IPS-20b (cell line): ENCODE results near the gene GEMIN7.

Experiments used
- H3K27ac ChIP-seq: one replicate; pipeline ENCODE4 v1.5.1; 2013; ENCODE audit warnings: low read length
- H3K27me3 ChIP-seq: 2 replicates; pipeline ENCODE4 v1.6.1; 2013; ENCODE audit warnings: mild to moderate bottlenecking, low read length, inconsistent platforms; ENCODE audit not compliant: insufficient read depth
- H3K36me3 ChIP-seq: 2 replicates; pipeline ENCODE4 v1.6.1; 2013; ENCODE audit warnings: low read depth, mild to moderate bottlenecking, inconsistent platforms, low read length, moderate library complexity; ENCODE audit not compliant: insufficient read depth
- H3K4me1 ChIP-seq: 2 replicates; pipeline ENCODE4 v1.6.1; 2013; ENCODE audit warnings: mild to moderate bottlenecking, control low read depth, inconsistent platforms, low read length, moderate library complexity; ENCODE audit not compliant: insufficient read depth
- H3K4me3 ChIP-seq: 2 replicates; pipeline ENCODE4 v1.5.1; 2013; ENCODE audit warnings: mild to moderate bottlenecking, low read length, inconsistent platforms
- H3K9ac ChIP-seq: 2 replicates; pipeline ENCODE4 v1.6.1; 2013; ENCODE audit warnings: low read depth, mild to moderate bottlenecking, inconsistent platforms, low read length, moderate library complexity
- H3K9me3 ChIP-seq: 2 replicates; pipeline ENCODE4 v1.6.1; 2013; ENCODE audit warnings: mild to moderate bottlenecking, low read depth, low read length, inconsistent platforms; ENCODE audit not compliant: insufficient read depth

GEMIN7 gene

DNA sequence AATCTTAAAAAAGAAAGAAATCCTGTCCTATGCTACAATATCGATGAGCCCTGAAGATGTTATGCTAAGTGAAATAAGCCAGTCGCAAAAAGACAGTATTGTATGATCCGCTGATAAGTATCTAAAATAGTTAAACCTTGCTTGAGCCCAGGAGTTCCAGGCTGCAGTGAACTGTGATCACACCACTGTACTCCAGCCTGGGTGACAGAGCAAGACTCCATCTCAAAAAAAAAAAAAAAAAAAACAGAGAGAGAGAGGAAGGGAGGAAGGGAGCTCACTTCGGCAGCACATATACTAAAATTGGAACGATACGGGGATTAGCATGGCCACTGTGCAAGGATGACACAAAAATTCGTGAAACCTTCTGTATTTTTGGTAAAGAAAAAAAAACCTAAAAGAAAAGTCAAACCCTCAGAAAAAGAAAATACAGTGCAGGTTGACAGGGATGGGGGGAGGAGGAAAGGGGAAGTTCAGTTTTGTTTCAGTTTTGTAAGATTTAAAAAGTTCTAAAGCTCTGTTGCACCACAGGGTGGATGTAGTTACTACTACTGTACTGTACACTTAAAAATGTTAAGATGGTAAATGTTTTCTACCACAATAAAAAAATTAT lies 31.8 kb upstream of the GEMIN7 start:
- H3K4me1 ChIP-seq = no peaks in the 10 kb centered on the region; the same call in 1 of the 2 replicates
- no peak overlapping the region for H3K4me3 ChIP-seq
- H3K36me3 ChIP-seq = peaks cover 53% of the 10 kb centered on the region

DNA sequence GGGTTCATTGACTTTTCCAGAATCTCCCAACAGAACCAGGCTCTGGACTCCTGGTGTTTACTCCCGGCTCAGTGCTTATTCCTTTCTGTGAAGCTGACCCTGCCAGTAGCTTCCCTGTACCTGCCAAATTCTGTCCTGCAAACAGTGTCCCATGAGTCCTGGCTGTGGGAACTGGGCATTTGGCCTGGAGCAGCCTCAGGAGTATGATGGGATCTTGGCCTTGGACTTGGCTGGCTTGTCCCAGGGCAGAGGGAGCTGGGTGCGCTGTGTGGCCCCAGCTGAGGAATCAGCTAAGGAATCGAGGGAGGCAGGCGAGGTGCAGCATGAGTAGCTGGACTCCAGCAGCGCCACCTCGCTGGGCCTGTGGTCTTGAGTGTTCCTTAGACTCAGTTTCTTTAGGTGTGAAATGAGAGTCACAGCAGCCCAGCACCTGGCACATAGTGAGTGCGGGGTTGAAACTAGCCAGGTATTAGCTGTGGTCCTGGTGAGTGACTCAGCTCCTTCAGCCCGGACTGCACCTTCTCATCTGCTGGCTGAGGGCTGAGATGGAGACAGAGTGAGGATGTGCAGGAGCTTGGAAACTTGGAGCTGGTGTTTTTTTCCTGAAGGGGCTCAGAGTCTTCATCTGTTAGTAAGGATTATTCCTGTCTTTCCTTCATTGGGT lies 29.9 kb upstream of the GEMIN7 start:
- Histone ChIP-seq H3K4me1 (no peaks in the 10 kb centered on the region; the same call in 1 of the 2 replicates), H3K27ac (no peak overlapping the region), H3K9me3 (no peaks in the 10 kb centered on the region), H3K27me3 (no peaks in the 10 kb centered on the region), H3K9ac (no peak overlapping the region), H3K36me3 (peaks cover 56% of the 10 kb centered on the region), H3K4me3 (no peak overlapping the region)

More for the DNA sequence above, 31.8 kb upstream of the GEMIN7 start:
- Histone ChIP-seq H3K9ac (no peak overlapping the region), H3K9me3 (no peaks in the 10 kb centered on the region), H3K27me3 (no peaks in the 10 kb centered on the region), H3K27ac (no peak overlapping the region)

DNA sequence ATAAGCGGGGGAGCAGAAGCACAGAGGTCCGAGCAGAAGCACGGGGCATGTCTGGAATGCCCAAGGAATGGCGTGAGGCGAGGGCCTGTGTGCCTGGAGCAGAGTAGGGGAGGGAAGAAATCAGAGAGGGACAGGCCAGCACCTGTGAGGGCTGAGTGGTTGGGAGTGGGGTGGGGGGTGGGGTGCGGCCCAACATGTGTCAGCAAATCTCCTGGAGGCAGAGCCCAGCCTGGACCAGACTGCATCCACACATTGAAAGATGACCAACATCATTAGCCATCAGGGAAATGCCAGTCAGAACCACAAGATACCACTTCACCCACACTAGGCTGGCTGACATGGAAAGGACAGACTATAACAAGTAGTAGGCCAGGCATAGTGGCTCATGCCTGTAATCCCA lies 29.0 kb upstream of the GEMIN7 start:
- Histone ChIP-seq H3K9ac (no peak overlapping the region), H3K27ac (no peak overlapping the region), H3K36me3 (peaks cover 56% of the 10 kb centered on the region), H3K4me3 (no peak overlapping the region), H3K9me3 (no peaks in the 10 kb centered on the region), H3K4me1 (no peaks in the 10 kb centered on the region; the same call in 1 of the 2 replicates), H3K27me3 (no peaks in the 10 kb centered on the region)

DNA sequence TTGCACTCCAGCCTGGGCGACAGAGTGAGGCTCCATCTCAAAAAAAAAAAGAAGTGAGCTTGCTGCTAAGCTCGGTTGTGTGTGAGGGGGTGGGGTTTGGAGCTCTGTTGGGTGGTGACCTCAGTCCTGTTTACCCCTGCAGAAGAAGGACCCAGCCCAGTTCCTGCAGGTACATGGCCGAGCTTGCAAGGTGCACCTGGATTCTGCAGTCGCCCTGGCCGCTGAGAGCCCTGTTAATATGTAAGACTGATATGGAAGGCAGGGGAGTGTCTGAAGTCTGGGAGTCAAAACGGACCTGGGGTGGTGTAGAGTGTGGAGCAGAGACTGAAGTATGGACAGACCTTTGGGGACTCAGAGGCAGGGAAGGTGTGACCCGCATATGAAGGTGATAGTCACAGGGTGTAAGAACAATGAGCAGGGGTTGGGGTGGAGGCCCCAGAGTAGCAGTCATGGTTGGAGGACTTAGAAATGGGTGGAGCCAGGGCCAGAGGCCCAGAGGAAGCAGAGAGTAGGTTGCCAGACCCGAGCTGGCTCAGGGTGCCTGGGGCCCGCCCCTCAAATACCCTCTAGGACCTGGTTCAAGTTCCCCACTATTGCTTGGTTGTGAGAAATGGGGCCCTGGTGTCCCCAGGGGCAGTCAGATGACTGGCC lies 27.0 kb upstream of the GEMIN7 start:
- Histone ChIP-seq H3K9ac (no peak overlapping the region), H3K36me3 (peaks cover 55% of the 10 kb centered on the region)

DNA sequence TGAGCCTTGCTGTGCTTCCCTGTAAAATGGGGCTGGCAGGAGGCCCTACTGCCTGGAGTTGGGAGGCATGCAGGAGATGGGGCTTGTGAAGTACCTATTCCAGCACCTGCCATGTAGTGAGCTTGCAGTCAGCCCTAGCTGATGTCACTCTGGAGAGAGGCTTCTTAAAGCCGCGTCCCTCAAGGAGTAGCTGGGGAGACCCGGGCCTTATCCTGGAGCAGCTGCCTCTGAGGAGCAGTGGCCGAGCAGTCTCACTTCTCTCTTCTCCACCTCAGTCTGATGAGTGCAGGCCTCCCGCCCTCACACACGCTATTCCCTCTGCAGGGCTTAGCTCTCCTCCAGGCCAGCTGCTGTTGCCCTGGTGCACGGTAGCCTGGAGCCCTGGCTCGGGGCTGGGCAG lies 22.2 kb upstream of the GEMIN7 start:
- Histone ChIP-seq H3K9me3 (no peaks in the 10 kb centered on the region), H3K4me1 (no peaks in the 10 kb centered on the region), H3K27ac (no peak overlapping the region), H3K4me3 (no peak overlapping the region), H3K9ac (no peak overlapping the region), H3K27me3 (no peaks in the 10 kb centered on the region), H3K36me3 (peaks cover 90% of the 10 kb centered on the region)

More for the DNA sequence above, 27.0 kb upstream of the GEMIN7 start:
- Histone ChIP-seq H3K27me3 (no peaks in the 10 kb centered on the region), H3K4me1 (no peaks in the 10 kb centered on the region; the same call in 1 of the 2 replicates), H3K27ac (no peak overlapping the region), H3K9me3 (no peaks in the 10 kb centered on the region), H3K4me3 (no peak overlapping the region)

DNA sequence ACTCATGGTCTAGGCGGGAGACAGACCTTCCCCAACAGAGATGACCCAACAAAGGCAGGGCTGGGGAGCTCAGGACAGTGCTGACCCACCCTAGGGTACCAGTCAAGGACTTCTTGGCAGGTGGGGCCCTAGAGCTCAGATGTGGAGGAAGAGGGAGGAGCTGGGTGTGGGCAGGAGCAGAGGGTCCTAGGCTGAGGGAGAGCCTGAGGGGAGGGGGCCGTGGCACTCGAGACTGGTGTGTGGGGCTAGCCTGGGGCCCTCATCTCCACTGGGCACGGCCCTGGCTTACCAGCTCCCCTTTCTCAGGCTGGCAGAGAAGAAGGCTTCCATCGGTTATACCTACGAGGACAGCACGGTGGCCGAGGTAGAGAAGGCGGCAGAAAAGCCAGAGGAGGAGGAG lies 21.6 kb upstream of the GEMIN7 start:
- Histone ChIP-seq H3K27ac (no peak overlapping the region), H3K4me3 (no peak overlapping the region), H3K9me3 (no peaks in the 10 kb centered on the region), H3K9ac (no peak overlapping the region), H3K36me3 (peaks cover 88% of the 10 kb centered on the region), H3K27me3 (no peaks in the 10 kb centered on the region), H3K4me1 (no peaks in the 10 kb centered on the region)

DNA sequence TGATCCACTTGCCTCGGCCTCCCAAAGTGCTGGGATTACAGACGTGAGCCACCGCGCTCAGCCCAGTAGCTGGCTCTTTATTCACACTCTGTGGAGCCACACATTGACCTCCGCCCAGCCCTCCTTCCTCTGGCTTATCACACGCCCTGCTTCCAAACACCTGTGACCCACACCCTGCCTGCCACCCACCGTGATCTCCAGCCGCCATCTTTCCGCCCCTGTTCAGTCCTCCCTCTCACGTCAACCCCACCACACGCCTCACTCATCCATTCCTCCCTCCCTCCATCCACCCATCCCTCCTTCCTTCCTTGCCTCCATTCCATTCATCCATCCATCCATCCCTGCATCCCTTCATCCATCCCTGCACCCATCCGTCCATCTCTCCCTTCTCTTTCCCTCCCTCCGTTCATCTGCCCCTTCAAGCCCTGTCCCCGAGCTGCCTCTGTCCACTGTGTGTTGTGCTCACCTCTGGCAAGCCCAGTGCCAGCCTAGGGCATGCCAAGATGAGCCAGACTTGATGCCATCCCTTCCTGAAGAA lies 20.4 kb upstream of the GEMIN7 start:
- H3K27me3 ChIP-seq = no peaks in the 10 kb centered on the region
- peaks cover 88% of the 10 kb centered on the region for H3K36me3 ChIP-seq
- no peak overlapping the region for H3K9ac ChIP-seq
- H3K4me3 ChIP-seq = no peak overlapping the region
- H3K9me3 ChIP-seq = no peaks in the 10 kb centered on the region
- no peaks in the 10 kb centered on the region for H3K4me1 ChIP-seq
- no peak overlapping the region for H3K27ac ChIP-seq

DNA sequence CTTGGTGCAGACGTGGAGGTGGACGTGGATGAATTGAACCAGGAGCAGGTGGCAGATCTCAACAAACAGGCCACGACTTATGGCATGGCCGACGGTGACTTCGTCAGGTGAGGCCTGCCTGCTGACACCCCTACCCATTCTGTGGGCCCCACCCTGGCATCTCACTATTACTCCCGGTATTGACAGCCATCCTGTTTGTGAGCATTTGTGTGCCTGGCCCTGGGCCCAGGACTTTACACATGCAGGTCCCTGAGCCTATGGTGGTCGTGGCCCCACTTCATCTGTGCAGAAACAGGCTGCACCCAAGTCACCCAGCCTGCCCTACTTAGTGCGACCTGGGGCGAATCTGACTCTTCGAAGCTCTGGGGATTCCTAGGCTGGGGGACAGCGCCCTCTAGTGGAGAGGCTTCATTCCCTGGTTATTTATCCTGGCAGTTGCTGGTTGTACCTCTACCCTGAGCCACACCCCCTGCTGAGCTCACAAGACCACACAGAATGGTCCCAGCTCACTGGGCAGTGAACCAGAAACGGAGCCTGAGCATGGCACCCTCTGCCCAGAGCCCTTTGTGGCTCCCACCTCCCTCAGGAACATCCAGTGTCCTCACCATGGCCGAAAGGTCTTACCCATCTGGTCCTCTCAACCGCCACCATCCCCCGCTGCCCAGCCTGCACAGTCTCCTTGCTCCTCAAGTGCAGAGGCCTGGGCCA lies 19.6 kb upstream of the GEMIN7 start:
- H3K27ac ChIP-seq = no peak overlapping the region
- H3K4me1 ChIP-seq = no peaks in the 10 kb centered on the region
- peaks cover 83% of the 10 kb centered on the region for H3K36me3 ChIP-seq
- H3K4me3 ChIP-seq = no peak overlapping the region
- no peaks in the 10 kb centered on the region for H3K27me3 ChIP-seq
- H3K9me3 ChIP-seq = no peaks in the 10 kb centered on the region
- no peak overlapping the region for H3K9ac ChIP-seq

DNA sequence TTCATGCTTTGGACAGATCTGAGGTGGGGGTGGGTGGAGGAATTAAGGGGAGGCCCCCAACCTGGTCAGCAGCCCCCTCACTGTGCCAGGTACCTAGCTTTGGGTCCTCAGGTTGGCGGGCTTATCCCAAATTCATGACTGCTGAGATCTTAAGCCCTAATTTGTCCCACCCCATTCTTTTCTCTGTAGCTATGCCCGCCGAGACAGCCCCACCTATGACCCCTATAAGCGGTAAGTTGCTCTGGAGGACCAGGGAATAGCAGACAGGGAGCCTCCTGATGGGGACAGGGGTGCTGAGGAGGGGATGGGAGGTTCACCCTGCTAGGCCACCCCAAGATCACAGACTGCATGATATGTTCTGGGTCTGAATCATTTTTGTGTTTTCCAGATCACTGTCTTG lies 17.1 kb upstream of the GEMIN7 start:
- H3K36me3 ChIP-seq = peaks cover 79% of the 10 kb centered on the region
- no peak overlapping the region for H3K4me3 ChIP-seq
- H3K27ac ChIP-seq = no peak overlapping the region

DNA sequence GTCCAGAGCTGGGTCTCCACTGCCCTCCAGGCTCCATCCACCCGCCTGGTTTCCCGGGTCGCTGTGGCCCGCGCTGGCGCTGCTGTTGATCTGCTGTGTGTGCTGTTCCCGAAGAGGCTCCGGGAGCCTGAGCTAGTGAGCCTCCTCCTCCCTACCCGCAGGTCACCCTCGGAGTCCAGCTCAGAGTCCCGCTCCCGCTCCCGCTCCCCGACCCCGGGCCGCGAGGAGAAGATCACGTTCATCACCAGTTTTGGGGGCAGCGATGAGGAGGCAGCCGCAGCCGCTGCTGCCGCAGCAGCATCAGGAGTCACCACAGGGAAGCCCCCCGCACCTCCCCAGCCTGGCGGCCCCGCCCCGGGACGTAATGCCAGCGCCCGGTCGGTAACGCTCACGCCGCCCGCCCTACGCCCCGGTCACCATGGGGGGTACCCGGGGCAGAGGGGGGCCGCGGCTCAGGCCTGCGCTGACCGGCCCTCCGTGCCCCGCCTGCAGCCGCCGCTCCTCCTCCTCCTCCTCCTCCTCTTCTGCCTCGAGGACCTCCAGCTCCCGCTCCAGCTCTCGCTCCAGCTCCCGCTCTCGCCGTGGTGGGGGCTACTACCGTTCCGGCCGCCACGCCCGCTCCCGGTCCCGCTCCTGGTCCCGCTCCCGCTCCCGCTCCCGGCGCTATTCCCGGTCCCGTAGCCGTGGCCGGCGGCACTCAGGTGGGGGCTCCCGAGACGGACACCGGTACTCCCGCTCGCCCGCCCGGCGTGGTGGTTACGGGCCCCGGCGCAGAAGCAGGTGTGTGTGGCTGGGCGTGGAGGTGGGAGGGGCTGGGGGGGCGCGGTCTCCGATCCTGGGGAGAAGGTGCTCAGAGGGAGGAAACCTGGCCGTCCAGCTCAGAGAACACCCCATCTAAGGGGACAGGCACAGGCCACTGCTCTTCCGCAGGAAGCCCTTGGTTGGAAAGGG lies 14.9 kb upstream of the GEMIN7 start:
- Histone ChIP-seq H3K9ac (no peak overlapping the region), H3K36me3 (peaks cover 70% of the 10 kb centered on the region), H3K27me3 (no peaks in the 10 kb centered on the region), H3K4me1 (no peaks in the 10 kb centered on the region), H3K4me3 (no peak overlapping the region), H3K9me3 (no peaks in the 10 kb centered on the region), H3K27ac (no peak overlapping the region)

More for the DNA sequence above, 17.1 kb upstream of the GEMIN7 start:
- Histone ChIP-seq H3K4me1 (no peaks in the 10 kb centered on the region), H3K9ac (no peak overlapping the region), H3K9me3 (no peaks in the 10 kb centered on the region), H3K27me3 (no peaks in the 10 kb centered on the region)
